Activated CD4-positive, alpha-beta T cell treated with anti-CD3 and anti-CD28 coated beads, Interleukin-2, amount 50 U/mL, for 16 hours (primary cell): ENCODE data around the gene XCL2.
"Not testable (repeated sequence)": the region's sequence is repeated elsewhere in the genome, so short reads cannot be mapped to it uniquely, and the experiment has no call there.

Experiments used
- DNase-seq: peaks from one replicate; pipeline ENCODE4 v3.0.0-alpha.2; 2020

XCL2 gene

GRCh38 chr1:168555508-168556046 lies 11.8 kb upstream of the XCL2 start:
- DNase-seq: no peak

DNA sequence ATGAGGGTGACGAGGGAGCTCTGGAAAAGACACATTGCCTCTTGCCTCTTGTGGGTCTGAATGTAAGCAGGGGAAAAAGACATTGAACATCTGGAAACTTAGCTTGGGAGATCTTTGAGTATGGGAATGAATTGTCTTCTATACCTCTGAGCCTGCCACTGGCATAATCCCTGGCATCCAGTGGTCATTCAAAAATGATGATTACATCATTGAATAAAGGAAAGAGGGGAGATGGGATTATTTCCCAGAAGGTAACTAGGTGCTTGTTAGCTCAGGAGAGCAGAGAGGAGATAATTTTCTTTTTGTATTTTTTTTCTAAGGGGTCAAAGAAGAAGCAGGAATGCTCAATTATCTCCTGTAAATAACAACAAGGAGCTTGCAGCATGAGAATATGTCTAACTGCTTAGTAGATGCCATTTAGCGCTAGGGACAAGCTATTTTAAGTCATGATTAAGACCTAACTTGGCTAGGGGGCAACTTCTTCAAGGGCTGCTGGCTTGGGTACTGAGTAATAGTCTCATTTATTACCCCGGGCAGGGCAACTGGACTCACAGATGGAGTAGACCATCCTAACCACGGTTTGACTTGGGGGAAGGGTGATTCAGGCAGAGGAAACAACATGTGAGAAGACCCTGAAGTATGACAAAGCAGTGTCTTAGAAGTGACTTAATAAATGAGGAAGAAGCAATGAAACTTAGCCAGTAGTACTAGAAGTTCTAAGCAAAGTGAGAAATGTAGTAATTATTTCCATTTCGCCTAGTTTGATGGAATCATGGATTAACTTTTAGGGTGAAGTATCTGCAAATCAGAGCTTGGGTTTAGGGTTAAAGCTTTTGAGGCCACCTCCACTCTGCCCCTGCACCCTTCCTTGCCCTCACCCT lies 11.0 kb upstream of the XCL2 start:
- DNase-seq: no peak

DNA sequence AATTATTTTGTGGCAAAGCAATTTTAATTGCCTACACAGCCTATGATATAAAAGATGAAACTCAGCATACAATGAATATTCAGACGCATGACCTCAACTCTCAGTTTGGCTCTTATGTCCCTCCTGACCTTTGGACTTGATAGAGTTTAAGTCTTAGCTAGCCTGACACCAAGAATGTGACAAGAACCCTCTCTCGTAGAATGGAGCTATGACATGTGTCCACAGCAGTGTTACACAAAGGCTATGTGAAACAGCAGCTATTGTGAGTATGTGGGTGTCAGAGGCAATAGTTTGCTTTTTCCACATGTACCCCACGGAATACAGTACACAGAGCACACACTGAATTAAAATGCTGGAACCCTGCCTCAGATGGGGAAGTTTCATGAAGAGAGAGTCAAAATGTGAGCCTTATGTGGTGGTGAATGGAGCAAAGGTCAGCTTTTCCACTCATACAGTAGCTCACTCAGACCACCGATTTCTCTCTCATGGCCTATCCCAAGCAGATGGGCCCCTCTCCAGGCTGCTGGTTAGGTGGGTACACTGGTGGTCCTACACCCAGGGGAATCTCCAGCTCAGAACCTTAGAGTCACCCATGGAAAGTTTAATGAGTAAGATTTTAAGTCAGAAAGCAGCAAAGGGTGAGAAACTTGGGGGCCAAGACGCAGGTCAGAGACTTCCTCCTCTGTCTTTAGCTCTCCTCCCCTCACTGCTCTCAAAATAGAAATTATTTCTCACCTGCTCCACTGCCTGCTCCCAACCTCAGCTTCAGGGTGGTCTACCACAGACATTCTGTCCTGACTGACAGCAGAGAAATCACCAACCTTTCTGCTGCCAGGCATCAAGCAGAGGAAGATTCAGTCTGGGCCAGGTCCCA lies 10.1 kb upstream of the XCL2 start:
- no peak for DNase-seq

DNA sequence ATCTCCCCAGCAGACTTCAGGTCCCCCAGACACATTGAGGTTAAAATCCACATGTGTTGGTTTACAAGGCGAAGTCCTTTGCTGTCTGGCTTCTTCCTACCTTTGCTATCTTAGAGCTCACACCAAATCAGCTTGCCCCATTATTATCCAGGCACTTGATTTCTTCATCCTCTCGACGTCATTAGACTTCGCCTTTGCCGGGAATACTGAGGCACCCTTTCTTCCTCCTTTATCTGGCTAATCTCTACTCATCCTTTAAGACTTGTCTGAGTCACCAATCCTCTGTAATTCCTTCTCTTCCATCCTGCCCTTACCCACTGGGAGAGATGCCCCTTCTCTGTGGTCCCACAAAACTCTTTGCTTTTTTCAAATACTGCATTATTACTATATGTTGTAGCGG lies 9.2 kb upstream of the XCL2 start:
- no peak for DNase-seq

- DNase-seq: no peak
Observed at GRCh38 chr1:168551688-168552087, 7.9 kb upstream of the XCL2 start.

DNA sequence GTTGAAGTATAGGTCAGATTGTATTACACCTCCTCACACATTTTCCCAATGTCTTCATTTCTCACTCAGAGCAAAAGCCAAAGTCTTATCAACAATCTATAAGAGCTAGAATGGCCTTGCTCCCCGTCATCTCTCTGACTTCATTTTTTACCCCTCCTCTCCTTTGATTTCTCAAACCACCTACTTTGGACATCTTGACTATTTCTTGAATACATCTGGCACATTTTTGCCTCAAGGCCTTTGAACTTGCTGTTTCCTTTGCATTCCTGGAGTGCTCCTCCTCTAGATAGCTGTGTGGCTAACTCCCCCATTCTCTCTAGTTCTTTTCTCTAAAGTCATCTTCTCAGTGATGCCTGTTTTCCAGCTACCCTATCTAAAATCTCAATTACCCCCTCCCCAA lies 7.2 kb upstream of the XCL2 start:
- DNase-seq: no peak

GRCh38 chr1:168546553-168546895 lies 2.7 kb upstream of the XCL2 start:
- not testable (repeated sequence) for DNase-seq

GRCh38 chr1:168545678-168546552 lies 2.1 kb upstream of the XCL2 start:
- DNase-seq: not testable (repeated sequence)

DNA sequence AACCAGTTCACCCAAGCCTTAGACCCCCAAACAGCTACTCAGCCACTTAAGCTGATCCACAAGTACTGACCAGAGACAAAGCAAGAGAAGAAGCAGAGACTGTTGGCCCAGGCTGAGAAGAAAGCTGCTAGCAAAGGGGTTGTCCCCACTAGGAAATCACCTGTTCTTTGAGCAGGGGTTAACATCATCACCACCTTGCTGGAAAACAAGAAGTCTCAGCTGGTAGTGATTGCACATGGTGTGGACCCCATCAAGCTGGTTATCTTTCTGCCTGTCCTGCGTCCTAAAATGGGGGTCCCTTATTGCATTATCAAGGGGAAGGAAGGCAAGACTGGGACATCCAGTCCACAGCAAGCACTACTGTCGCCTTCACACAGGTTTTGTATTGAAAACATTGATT lies 819 bp downstream of the XCL2 start:
- not testable (repeated sequence) for DNase-seq

- DNase-seq: not testable (repeated sequence)
Observed at GRCh38 chr1:168540798-168541197, 3.0 kb downstream of the XCL2 start.

- peak; percentile 72 for DNase-seq
Observed at GRCh38 chr1:168535536-168535935, 8.3 kb downstream of the XCL2 start.

DNA sequence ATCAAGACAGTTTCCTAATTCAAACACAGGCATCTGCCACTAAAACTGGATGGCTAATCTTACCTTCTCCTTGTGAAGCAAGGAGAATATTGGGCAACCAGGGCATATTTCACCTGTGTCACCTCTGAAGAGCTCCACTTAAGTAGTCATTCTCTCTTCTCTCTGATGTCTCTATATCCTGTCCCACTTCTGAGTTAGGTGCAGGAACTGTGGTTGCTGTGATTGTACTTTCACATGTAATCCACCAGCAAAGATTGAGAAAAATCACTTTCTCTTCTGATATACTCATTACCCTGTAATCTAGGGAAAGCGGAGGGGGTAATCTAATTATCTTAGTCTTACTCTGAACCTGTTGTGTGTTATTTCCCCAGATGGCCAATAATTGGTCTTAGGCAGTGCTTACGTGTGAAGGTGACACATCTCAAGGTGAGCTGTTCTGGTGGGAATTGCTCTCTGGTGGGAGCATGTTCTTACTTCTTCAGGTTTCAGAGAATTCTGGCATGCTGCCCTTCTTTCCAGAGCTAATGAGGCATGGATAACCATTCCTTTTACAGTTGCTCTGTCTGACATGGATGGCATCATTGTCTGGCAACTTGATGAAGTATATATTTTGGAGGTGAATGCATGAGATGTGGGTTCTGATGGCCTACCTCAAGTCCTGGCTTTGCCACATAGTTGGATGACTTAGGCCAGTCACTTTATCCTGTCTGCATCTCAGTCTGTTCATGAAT lies 12.0 kb downstream of the XCL2 start:
- peak; percentile 44 for DNase-seq

DNA sequence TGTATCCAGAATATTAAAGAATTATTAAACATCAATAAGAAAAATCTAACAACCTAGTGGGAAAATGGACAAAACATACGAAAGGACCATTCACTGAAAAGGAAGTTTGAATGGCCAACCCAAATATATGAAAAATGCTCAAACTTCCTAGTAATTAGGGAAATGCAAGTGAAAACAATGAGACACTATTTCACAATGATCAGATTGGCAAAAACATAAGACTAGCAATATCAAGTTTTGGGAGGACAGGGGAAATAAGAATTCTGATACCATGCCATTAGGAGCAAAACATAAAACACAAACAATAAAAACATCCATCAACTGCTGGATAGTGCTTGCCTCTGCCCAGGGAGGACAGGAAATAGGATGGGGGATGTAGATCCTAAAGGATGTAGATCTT lies 14.3 kb downstream of the XCL2 start:
- no peak for DNase-seq

DNA sequence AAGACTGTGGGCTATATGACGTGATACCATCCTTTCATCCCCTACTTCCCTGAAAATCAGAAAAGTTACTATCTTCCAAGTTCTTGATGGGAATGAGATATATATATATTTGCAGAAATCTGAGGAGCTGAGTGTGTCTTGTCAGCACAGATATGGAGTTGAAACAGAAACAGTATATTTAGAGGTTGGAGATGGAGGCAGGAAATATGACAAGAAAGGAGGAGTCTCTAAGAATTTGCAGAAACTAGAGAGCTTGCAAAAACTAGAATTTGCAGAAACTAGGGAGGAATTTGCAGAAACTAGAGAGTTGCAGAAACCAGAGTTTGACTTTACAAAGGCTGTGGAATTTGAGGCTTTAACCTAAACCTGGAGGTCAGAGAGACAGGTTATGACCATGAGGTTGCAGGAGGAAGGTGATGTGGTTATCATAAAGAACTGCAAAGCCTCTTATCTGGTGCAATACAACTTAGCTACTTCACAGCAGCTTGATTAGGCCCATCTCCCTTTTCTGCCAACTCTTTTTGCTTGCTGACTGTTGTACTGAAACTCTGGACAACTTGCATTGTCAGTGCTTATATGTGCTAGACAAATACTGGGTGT lies 22.3 kb downstream of the XCL2 start:
- peak; percentile 26 for DNase-seq

DNA sequence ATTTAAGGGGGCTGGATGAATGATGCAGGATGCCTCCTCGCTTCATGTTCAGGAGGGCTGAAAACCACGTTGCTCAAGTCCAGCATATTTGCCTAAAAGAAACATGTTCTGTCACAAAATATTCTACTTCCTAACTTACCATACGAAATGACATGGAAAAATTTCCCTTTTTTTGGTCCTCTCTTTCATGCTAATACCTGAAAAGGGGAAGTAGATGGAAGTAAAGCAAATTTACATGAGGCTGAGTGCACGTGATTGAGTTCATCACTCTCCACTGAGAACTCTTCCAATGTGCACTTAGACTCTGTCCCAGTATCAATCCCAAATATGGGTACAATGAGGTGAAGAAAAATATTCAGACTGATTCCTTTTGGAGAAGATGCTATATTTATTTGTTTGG lies 23.0 kb downstream of the XCL2 start:
- DNase-seq: no peak

DNA sequence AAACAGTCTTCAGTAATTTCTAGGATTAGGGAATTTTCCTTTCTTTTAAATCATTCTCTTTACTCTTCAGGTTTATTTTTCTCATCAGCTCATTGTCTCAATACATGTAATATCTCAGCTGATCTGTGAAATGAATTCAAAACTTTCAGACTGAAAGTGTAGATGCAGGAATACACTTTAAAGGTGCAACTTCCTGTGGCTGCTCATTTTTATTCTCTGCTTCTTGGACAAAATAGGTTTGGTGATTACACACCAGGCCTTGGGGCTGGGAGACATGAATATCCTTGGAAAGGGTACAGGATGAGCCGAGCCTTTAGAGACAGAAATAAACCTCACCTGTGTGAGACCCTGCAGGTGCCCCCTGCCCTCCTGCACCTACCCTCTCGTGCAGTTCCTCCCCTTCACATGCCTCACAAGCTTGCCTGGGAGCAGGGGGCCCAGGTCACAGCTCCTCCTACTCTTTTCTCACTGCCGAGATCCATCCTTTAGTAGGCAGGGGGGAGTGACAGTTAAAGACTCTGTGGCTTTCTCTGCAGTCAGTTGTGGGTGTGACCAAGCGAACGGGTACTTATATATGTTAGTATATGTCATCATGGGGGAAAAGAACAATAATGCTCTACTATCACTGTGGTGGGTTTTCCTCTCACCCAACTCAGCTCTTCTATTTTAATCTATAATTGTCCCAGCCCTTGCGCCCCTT lies 23.6 kb downstream of the XCL2 start:
- DNase-seq: peak; percentile 64

GRCh38 chr1:168518813-168519212 lies 25.0 kb downstream of the XCL2 start:
- DNase-seq: no peak

DNA sequence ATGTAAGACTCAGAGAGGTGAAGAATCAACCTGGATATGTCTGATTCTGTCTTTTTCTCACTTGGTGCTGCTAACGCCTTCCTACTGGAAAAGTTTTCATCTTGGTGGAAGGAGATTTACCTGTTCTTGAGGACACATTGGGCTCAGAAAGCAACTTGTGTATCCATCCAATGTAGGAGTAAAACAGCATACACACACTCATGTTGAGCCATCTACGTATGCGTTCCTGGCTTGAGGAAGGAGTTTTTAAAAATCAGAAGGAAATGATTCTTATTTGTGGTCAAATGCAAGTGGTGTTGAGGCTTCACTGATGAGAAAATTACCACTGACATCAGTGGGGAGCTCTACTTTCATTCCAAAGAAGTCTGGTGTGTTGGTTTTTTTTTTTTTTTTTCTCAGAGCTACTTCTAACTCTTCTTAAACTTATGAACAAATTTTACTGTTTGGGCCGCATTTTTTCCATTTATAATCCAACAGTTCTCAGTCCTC lies 25.6 kb downstream of the XCL2 start:
- DNase-seq: no peak

- no peak for DNase-seq
Observed at GRCh38 chr1:168514455-168514854, 29.3 kb downstream of the XCL2 start.

DNA sequence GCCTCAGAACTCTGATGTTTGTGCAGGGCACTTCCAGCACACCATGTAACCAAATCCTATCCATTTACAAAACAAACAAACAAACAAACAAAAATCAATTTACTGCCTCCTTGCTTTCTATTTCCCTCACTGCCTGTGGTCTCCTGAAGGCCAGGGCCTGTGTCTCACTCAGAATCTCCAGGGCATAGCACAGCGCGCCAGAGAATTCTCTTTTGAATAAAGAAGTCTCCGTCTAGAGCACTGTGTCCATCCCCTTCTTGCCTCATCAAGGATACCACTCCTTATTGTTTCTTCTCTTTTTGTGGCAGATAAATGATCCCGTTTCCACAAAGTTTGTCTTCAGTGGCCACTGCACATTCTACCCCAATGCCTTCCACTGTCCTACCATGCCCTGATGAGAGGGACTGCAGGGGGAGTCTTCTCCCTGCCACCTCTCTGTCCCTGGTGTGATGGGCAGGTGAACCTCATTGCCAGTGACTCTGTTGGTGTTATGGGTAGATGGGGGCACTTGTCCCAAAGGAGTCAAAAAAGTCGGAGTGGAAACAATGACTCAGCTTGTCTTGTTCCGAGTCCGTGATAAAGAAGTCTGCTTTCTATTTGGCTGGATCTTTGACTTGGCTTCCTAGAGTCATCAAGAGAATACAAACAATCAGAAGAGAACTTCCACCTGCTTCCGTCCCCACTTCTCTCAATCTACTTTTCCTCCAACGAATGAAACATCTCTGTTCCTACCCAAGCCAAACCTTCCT lies 30.0 kb downstream of the XCL2 start:
- peak; percentile 36 for DNase-seq
